Neural progenitor cell (in vitro differentiated cells): ENCODE data around the gene ARHGAP40.

ENCODE experiments used
- EZH2phosphoT487 ChIP-seq: fragments of 200-600 bp; sonication (generic); IDR thresholded peaks from 2 replicates; pipeline ENCODE4 v1.6.1; 2017; ENCODE audit warnings: antibody characterized with exemption
- TF ChIP-seq, protein P1 (sequence below): fragments of 200-600 bp; sonication (generic); IDR thresholded peaks from 2 replicates; pipeline ENCODE4 v1.5.1; 2017; ENCODE audit warnings: antibody characterized with exemption, mild to moderate bottlenecking

DNA sequence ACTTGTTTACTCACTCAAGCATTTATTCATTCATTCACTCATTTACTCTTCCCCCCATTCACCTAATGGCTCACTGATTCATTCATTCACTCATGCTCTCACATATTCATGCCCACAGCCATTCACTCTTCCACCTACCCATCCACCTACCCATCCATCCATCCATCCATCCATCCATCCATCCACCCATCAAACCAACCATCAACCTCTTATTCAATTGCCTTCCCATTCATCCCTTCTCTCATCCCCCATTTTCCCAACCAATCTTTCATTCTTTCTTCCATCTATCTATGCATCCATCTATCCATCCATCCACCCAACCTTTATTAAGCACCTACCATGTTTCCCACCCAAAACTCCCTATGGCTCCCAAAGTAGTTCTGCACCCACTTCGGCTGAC, 1.6 kb upstream of the ARHGAP40 start:
- TF ChIP-seq, protein P1, sequence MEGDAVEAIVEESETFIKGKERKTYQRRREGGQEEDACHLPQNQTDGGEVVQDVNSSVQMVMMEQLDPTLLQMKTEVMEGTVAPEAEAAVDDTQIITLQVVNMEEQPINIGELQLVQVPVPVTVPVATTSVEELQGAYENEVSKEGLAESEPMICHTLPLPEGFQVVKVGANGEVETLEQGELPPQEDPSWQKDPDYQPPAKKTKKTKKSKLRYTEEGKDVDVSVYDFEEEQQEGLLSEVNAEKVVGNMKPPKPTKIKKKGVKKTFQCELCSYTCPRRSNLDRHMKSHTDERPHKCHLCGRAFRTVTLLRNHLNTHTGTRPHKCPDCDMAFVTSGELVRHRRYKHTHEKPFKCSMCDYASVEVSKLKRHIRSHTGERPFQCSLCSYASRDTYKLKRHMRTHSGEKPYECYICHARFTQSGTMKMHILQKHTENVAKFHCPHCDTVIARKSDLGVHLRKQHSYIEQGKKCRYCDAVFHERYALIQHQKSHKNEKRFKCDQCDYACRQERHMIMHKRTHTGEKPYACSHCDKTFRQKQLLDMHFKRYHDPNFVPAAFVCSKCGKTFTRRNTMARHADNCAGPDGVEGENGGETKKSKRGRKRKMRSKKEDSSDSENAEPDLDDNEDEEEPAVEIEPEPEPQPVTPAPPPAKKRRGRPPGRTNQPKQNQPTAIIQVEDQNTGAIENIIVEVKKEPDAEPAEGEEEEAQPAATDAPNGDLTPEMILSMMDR, result no peak
- no peak for TF ChIP-seq EZH2phosphoT487
